ENCODE measurements around the gene SCO1.

- TF ChIP-seq CTCF (IDR thresholded peaks at IDR 0.05; ENCODE audit: insufficient read depth, low read depth, low read length) (no peak), EZH2 (IDR thresholded peaks at IDR 0.05; ENCODE audit: insufficient read depth, low read length) (no peak)
Measured at GRCh38 chr17:10742431-10742830, 45.1 kb upstream of the SCO1 start.

Data from astrocyte (in vitro differentiated cells and primary cell).